Regular cardiac myocyte (primary cell): ENCODE data around the gene PWWP3B. TPM values are rescaled to one million over a fixed set of nuclear protein-coding genes. Genes with fewer than 3 reads are reported as not detected.

ENCODE experiments used
- total RNA-seq: library from RNA; depleted of rRNA; stranded (reverse); fragments of >200 nt; gene quantifications from 2 replicates; pipeline ENCODE4 v1.2.3, GENCODE V29; 2014

Gene PWWP3B
- under 0.01 and 0.28 TPM in 2 replicates for total RNA-seq

GRCh38 chrX:106168107-106168506 lies at the start of gene PWWP3B:
Gene PWWP3B (plus strand): TSS chrX:106168305. CDS start chrX:106205433, 37,128 bp downstream.

Other genes with a start within 250 kb of the PWWP3B start
- not detected in 2 replicates for gene SERPINA7, start 129.6 kb upstream of the PWWP3B start, total RNA-seq